HepG2 (cell line): ENCODE data around the gene CELF2.

Experiments used
- CEBPB ChIP-seq: IDR thresholded peaks from 2 replicates; pipeline ENCODE4 v1.6.1; 2011; ENCODE audit warnings: low read depth, low read length, improper control_type of control experiment, borderline replicate concordance
- FOSL1 ChIP-seq: sonication (generic); formaldehyde crosslinking; IDR thresholded peaks from 2 replicates; pipeline ENCODE4 v1.9.0; 2021; ENCODE audit warnings: missing genetic modification reagents, borderline replicate concordance
- GABPA ChIP-seq, 2 experiments: IDR thresholded peaks; 2 replicates each; pipeline ENCODE4 v1.6.1; 2011 to 2016; ENCODE audit warnings: low read depth in 2 of 2, low read length in 1 of 2, missing biosample characterization in 1 of 2, missing genetic modification characterization in 1 of 2
- NFRKB ChIP-seq: fragments of 450-650 bp; IDR thresholded peaks from 2 replicates; pipeline ENCODE4 v1.6.1; 2017
- RAD21 ChIP-seq: fragments of 450-650 bp; formaldehyde crosslinking; IDR thresholded peaks from 2 replicates; pipeline ENCODE4 v1.5.0; 2020; ENCODE audit warnings: mild to moderate bottlenecking
- RARG ChIP-seq: sonication (generic); formaldehyde crosslinking; IDR thresholded peaks from 2 replicates; pipeline ENCODE4 v1.4.0; 2020; ENCODE audit warnings: low read depth, mild to moderate bottlenecking, missing genetic modification reagents
- SMAD3 ChIP-seq: sonication (generic); formaldehyde crosslinking; IDR thresholded peaks from 2 replicates; pipeline ENCODE4 v1.4.0; 2020; ENCODE audit warnings: missing genetic modification reagents
- SRSF1 ChIP-seq: fragments of 200-400 bp; formaldehyde crosslinking; optimal IDR thresholded peaks from 2 replicates; pipeline ENCODE3; 2017; ENCODE audit warnings: mild to moderate bottlenecking, low read depth, low read length, moderate library complexity
- YY1 ChIP-seq: IDR thresholded peaks from 2 replicates; pipeline ENCODE4 v1.6.1; 2011; ENCODE audit warnings: low read length, low read depth, moderate library complexity, mild to moderate bottlenecking; ENCODE audit not compliant: insufficient read depth, insufficient replicate concordance
- ZKSCAN8 ChIP-seq: IDR thresholded peaks from 2 replicates; pipeline ENCODE4 v1.6.1; 2016; ENCODE audit warnings: borderline replicate concordance, missing genetic modification reagents, missing compliant biosample characterization
- TF ChIP-seq, protein P1 (sequence below): sonication (generic); formaldehyde crosslinking; IDR thresholded peaks from 2 replicates; pipeline ENCODE4 v1.4.0; 2020; ENCODE audit warnings: missing genetic modification reagents
- TF ChIP-seq, protein P2 (sequence below): sonication (generic); formaldehyde crosslinking; IDR thresholded peaks from 2 replicates; pipeline ENCODE4 v1.4.0; 2020; ENCODE audit warnings: missing genetic modification reagents, borderline replicate concordance
- TF ChIP-seq, protein P3 (sequence below): sonication (generic); formaldehyde crosslinking; IDR thresholded peaks from 2 replicates; pipeline ENCODE4 v1.4.0; 2020; ENCODE audit warnings: missing genetic modification reagents
- TF ChIP-seq, protein P4 (sequence below): sonication (generic); formaldehyde crosslinking; IDR thresholded peaks from 2 replicates; pipeline ENCODE4 v1.5.0; 2020; ENCODE audit warnings: mild to moderate bottlenecking, missing genetic modification reagents, moderate library complexity

DNA sequence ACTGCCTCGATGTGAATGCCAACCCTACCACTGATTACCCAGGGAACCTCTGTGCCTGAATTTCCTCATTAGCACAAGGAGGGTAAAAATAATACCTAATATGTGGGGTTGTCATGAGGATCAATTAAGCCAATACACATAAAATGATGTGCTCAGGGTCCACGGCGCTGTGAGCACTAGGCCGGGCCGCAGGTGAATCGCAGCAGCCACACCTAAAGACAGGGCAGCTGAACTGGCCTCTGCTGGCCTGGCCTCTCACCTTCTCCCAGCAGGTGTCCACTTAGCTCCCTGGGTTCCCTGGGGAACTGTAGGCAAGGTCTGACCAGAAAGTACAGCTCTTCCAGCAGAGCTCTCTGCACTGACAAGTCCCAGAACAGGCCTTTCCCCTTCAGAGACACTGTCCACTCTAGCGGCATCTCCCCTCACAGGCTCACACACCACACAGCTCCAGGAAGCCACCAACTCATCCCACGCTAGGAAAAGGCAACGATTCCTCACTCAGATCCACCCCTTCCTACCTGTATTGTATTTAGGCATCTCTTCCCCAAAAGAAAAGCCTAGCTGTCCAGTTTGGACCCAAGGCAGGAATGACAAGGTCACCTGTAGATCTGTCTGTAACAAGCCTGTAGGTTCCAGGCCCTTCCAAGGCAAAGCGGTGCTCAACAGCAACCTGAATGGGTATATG, 320.6 kb downstream of the CELF2 start:
- TF ChIP-seq, protein P1, sequence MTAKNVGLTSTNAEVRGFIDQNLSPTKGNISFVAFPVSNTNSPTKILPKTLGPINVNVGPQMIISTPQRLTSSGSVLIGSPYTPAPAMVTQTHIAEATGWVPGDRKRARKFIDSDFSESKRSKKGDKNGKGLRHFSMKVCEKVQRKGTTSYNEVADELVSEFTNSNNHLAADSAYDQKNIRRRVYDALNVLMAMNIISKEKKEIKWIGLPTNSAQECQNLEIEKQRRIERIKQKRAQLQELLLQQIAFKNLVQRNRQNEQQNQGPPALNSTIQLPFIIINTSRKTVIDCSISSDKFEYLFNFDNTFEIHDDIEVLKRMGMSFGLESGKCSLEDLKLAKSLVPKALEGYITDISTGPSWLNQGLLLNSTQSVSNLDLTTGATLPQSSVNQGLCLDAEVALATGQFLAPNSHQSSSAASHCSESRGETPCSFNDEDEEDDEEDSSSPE = no peak
- no peak for TF ChIP-seq ZKSCAN8
- no peak for TF ChIP-seq YY1
- TF ChIP-seq, protein P2, sequence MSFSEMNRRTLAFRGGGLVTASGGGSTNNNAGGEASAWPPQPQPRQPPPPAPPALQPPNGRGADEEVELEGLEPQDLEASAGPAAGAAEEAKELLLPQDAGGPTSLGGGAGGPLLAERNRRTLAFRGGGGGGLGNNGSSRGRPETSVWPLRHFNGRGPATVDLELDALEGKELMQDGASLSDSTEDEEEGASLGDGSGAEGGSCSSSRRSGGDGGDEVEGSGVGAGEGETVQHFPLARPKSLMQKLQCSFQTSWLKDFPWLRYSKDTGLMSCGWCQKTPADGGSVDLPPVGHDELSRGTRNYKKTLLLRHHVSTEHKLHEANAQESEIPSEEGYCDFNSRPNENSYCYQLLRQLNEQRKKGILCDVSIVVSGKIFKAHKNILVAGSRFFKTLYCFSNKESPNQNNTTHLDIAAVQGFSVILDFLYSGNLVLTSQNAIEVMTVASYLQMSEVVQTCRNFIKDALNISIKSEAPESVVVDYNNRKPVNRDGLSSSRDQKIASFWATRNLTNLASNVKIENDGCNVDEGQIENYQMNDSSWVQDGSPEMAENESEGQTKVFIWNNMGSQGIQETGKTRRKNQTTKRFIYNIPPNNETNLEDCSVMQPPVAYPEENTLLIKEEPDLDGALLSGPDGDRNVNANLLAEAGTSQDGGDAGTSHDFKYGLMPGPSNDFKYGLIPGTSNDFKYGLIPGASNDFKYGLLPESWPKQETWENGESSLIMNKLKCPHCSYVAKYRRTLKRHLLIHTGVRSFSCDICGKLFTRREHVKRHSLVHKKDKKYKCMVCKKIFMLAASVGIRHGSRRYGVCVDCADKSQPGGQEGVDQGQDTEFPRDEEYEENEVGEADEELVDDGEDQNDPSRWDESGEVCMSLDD (CRISPR knock-in tag) = no peak
- no peak for TF ChIP-seq CEBPB
- no peak for TF ChIP-seq SRSF1
- TF ChIP-seq, protein P3, sequence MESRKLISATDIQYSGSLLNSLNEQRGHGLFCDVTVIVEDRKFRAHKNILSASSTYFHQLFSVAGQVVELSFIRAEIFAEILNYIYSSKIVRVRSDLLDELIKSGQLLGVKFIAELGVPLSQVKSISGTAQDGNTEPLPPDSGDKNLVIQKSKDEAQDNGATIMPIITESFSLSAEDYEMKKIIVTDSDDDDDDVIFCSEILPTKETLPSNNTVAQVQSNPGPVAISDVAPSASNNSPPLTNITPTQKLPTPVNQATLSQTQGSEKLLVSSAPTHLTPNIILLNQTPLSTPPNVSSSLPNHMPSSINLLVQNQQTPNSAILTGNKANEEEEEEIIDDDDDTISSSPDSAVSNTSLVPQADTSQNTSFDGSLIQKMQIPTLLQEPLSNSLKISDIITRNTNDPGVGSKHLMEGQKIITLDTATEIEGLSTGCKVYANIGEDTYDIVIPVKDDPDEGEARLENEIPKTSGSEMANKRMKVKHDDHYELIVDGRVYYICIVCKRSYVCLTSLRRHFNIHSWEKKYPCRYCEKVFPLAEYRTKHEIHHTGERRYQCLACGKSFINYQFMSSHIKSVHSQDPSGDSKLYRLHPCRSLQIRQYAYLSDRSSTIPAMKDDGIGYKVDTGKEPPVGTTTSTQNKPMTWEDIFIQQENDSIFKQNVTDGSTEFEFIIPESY (CRISPR knock-in tag) = no peak
- no peak for TF ChIP-seq FOSL1
- TF ChIP-seq GABPA (IDR thresholded peaks at IDR 0.05; ENCODE audit: low read depth, low read length) = no peak
- no peak for TF ChIP-seq GABPA (CRISPR knock-in tag; IDR thresholded peaks at IDR 0.05; ENCODE audit: low read depth)
- TF ChIP-seq RAD21 (CRISPR knock-in tag) = no peak
- TF ChIP-seq NFRKB = no peak
- no peak for TF ChIP-seq RARG (CRISPR knock-in tag)
- TF ChIP-seq SMAD3 (CRISPR knock-in tag) = no peak
- TF ChIP-seq, protein P4, sequence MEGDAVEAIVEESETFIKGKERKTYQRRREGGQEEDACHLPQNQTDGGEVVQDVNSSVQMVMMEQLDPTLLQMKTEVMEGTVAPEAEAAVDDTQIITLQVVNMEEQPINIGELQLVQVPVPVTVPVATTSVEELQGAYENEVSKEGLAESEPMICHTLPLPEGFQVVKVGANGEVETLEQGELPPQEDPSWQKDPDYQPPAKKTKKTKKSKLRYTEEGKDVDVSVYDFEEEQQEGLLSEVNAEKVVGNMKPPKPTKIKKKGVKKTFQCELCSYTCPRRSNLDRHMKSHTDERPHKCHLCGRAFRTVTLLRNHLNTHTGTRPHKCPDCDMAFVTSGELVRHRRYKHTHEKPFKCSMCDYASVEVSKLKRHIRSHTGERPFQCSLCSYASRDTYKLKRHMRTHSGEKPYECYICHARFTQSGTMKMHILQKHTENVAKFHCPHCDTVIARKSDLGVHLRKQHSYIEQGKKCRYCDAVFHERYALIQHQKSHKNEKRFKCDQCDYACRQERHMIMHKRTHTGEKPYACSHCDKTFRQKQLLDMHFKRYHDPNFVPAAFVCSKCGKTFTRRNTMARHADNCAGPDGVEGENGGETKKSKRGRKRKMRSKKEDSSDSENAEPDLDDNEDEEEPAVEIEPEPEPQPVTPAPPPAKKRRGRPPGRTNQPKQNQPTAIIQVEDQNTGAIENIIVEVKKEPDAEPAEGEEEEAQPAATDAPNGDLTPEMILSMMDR (CRISPR knock-in tag) = no peak
